HG02571 (cell line): ENCODE measurements around the gene AP1M1.

ENCODE experiments used
- ATAC-seq: cut with Tn5 transposase; IDR thresholded peaks from one replicate; pipeline ENCODE4 v1.9.1; 2021; ENCODE audit warnings: mild to moderate bottlenecking, moderate library complexity; ENCODE audit not compliant: unreplicated experiment

The AP1M1 gene

GRCh38 chr19:16228637-16229321 lies 31.1 kb downstream of the AP1M1 start:
- ATAC-seq, result no peak

GRCh38 chr19:16229322-16229641 lies 31.6 kb downstream of the AP1M1 start:
- ATAC-seq, result no peak

GRCh38 chr19:16232127-16232526 lies 34.4 kb downstream of the AP1M1 start:
- ATAC-seq, result no peak

GRCh38 chr19:16232568-16232967 lies 34.9 kb downstream of the AP1M1 start:
- no peak for ATAC-seq

GRCh38 chr19:16233081-16233776 lies 35.5 kb downstream of the AP1M1 start:
- no peak for ATAC-seq

GRCh38 chr19:16233836-16234551 lies 36.3 kb downstream of the AP1M1 start:
- ATAC-seq, result no peak

GRCh38 chr19:16234552-16235445 lies 37.1 kb downstream of the AP1M1 start:
- ATAC-seq, result no peak

- ATAC-seq, result no peak
These were observed 38.3 kb downstream of the AP1M1 start for GRCh38 chr19:16235811-16236652.

GRCh38 chr19:16244091-16244490 lies 46.4 kb downstream of the AP1M1 start:
- ATAC-seq, result no peak

GRCh38 chr19:16247353-16248182 lies 49.9 kb downstream of the AP1M1 start:
- ATAC-seq, result no peak

- ATAC-seq, result no peak
These were observed 50.8 kb downstream of the AP1M1 start for GRCh38 chr19:16248380-16249023.

GRCh38 chr19:16249826-16250404 lies 52.2 kb downstream of the AP1M1 start:
- ATAC-seq, result no peak

- ATAC-seq, result no peak
These were observed 54.9 kb downstream of the AP1M1 start for GRCh38 chr19:16252459-16253205.

GRCh38 chr19:16254851-16255408 lies 57.2 kb downstream of the AP1M1 start:
- no peak for ATAC-seq

- no peak for ATAC-seq
These were observed 59.8 kb downstream of the AP1M1 start for GRCh38 chr19:16257509-16258002.

- ATAC-seq, result no peak
These were observed 60.8 kb downstream of the AP1M1 start for GRCh38 chr19:16258440-16258903.
